Esophagus mucosa (tissue), 1 donor: ENCODE measurements around the gene PLA1A. TPM values are rescaled to one million over a fixed set of nuclear protein-coding genes. Genes with fewer than 3 reads are reported as not detected.
"Not testable (repeated sequence)": the region's sequence is repeated elsewhere in the genome, so short reads cannot be mapped to it uniquely, and the experiment has no call there.

Experiments
- ATAC-seq: fragments of 200-7000 bp; cut with Tn5 transposase; one replicate; pipeline ENCODE4 v1.9.1; 2020
- total RNA-seq: library from RNA; stranded (reverse); gene quantifications from one replicate; pipeline ENCODE4 v1.2.4, GENCODE V29; 2023
- donor health status: DM: yes; HTN: yes; CAD: no.

Gene PLA1A
- total RNA-seq, 1 donor from 2014 or later: 0.92 TPM

GRCh38 chr3:119664850-119665379, 67.2 kb downstream of the PLA1A start:
- no peak for ATAC-seq

- ATAC-seq: no peak
Observed at GRCh38 chr3:119665954-119666559, 68.4 kb downstream of the PLA1A start.

GRCh38 chr3:119669906-119670570, 72.4 kb downstream of the PLA1A start:
- no peak for ATAC-seq

GRCh38 chr3:119672776-119673175, 75.1 kb downstream of the PLA1A start:
- ATAC-seq: no peak

- ATAC-seq: no peak
Observed at GRCh38 chr3:119673875-119674274, 76.2 kb downstream of the PLA1A start.

- no peak for ATAC-seq
Observed at GRCh38 chr3:119675188-119675874, 77.6 kb downstream of the PLA1A start.

GRCh38 chr3:119676020-119676419, 78.3 kb downstream of the PLA1A start:
- peak; percentile 21 for ATAC-seq

- ATAC-seq: peak; percentile 94
Observed at GRCh38 chr3:119676771-119677640, 79.3 kb downstream of the PLA1A start, which contains the start of gene COX17. Gene COX17 (minus strand): TSS chr3:119677406. CDS start chr3:119677310, 96 bp downstream.

- ATAC-seq: no peak
Observed at GRCh38 chr3:119677641-119677934, 79.9 kb downstream of the PLA1A start.

- not testable (repeated sequence) for ATAC-seq
Observed at GRCh38 chr3:119678209-119678608, 80.5 kb downstream of the PLA1A start.

Other genes starting within 250 kb of the PLA1A start
- gene TMEM39A, start 134.3 kb upstream of the PLA1A start, total RNA-seq: 13.1 TPM
- gene POGLUT1, start 128.9 kb upstream of the PLA1A start, total RNA-seq: 9.0 TPM
- gene TIMMDC1, start 99.3 kb upstream of the PLA1A start, total RNA-seq: 90.3 TPM
- 0.08 TPM for gene CD80, start 38.3 kb upstream of the PLA1A start, total RNA-seq
- gene ADPRH, start 18.4 kb upstream of the PLA1A start, total RNA-seq: 2.1 TPM
- gene POPDC2, start 62.7 kb downstream of the PLA1A start, total RNA-seq: 0.60 TPM
- 24.9 TPM for gene COX17, start 79.5 kb downstream of the PLA1A start, total RNA-seq
- gene CFAP91, start 105.1 kb downstream of the PLA1A start, total RNA-seq: not detected
- not detected for gene NR1I2, start 184.2 kb downstream of the PLA1A start, total RNA-seq